ENCODE results near the gene EIF2S3B. TPM values are rescaled to one million over a fixed set of nuclear protein-coding genes. Genes with fewer than 3 reads are reported as not detected.
"Not testable (repeated sequence)": the region's sequence is repeated elsewhere in the genome, so short reads cannot be mapped to it uniquely, and the experiment has no call there.

The EIF2S3B gene
- total RNA-seq: under 1 TPM; 0.30 to 0.49 TPM

DNA sequence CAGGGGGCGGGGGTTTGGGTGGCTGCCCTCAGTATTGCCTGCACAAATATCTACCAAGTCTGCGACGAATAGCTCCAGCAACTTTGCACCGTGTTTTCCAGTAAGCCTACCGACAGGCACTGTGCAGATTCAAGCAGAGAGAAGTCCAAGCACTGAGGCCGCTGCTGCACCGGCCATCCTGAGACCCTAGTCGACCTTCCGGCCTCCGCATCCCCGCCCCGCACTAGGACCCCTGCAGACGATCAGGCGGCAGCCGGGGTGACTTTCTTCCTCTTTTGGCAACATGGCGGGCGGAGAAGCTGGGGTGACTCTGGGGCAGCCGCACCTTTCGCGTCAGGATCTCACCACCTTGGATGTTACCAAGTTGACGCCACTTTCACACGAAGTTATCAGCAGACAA, at the start of gene EIF2S3B:
Gene EIF2S3B (plus strand): TSS at position 271 of the 400 bp plus-strand sequence. CDS start 13 bp downstream, at position 284.
- no peaks in the 10 kb centered on the region for H3K9me3 Mint-ChIP-seq
- no peak for ATAC-seq
- no peak within 1 kb of the TSS for H3K27ac Mint-ChIP-seq
- no peaks in the 10 kb centered on the region for H3K36me3 Mint-ChIP-seq
- no peak for DNase-seq (ENCODE audit: low spot score in 2 of 2)

DNA sequence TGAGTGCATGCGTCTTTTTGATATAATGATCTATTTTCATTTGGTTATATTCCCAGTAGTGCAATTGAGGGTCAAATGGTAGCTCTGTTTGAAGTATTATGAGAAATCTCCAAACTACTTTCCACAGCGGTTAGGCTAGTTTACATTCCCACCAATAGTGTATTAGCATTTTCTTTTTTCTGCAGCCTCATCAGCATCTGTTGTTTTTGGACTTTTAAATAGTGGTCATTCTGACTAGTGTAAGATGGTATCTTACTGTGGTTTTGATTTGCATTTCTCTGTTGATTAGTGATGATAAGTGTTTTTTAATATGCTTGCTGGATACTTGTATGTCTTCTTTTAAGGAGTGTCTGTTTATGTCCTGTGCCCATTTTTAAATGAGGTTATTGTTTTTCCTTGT, 48.8 kb upstream of the EIF2S3B start:
- H3K9me3 Mint-ChIP-seq: peaks cover 14 to 21% of the 10 kb centered on the region in 2 donors
- ATAC-seq (no peak), DNase-seq (ENCODE audit: low spot score in 2 of 2) (no peak)
- H3K27ac Mint-ChIP-seq: no peak overlapping the region
- peaks cover 8 to 15% of the 10 kb centered on the region in 2 donors for H3K36me3 Mint-ChIP-seq

DNA sequence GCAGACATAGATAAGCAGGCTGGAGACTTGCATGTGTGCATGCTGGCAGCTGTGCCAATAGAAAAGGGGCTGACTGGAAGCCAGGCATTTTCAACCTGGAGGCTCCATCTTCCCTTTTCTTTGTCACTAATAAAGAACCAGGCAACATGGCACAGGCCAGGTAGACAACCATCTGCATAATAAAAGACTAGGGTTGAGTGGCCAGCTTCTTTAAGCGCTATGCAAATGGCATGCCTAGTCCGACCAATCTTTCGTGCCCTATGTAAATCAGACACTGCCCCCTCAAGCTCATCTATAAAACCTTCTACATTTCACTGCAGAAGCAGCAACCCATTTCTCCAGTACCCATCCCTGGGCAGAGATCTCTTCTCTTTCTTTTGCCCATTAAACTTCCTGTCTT, 47.9 kb upstream of the EIF2S3B start:
- ATAC-seq (no peak), DNase-seq (ENCODE audit: low spot score in 2 of 2) (no peak)
- no peak overlapping the region for H3K27ac Mint-ChIP-seq
- H3K36me3 Mint-ChIP-seq: peaks cover 8 to 15% of the 10 kb centered on the region in 2 donors
- peaks cover 14 to 24% of the 10 kb centered on the region in 2 donors for H3K9me3 Mint-ChIP-seq

DNA sequence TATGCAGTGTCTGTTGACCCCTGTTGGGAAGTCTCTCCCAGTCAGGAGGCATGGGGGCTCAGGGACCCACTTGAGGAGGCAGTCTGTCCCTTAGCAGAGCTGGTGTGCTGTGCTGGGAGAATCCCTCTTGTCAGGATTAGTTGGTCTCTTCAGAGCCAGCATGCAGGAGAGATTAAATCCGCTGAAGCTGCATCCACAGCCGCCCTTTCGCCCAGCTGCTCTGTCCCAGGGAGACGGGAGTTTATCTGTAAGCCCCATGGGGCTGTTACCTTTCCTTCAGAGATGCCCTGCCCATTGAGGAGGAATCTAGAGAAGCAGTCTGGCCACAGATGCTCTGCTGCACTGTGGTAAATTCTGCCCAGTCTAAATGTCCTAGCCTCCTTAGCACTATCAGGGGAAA, 39.4 kb upstream of the EIF2S3B start:
- DNase-seq (ENCODE audit: low spot score in 2 of 2): no peak
- H3K9me3 Mint-ChIP-seq: peaks cover 0 to 6% of the 10 kb centered on the region in 2 donors

DNA sequence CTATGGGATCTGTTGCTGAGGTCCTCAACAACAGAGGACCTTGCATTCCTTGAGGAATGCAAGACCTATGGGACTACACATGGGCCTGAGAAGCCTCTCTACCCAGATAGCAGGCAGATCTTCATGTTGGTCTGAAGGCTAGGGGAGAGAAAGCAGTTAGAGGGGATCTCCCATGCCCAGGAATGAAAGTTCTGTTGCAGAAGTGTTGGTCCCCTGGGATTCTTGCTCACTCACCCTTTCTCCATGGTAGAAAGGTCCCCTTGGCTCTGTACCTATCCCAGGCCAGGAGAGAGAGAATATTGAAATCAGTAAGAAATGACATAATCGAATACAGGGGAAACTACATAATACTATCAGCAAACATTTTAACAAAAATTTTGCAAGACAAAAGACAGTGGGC, 36.0 kb upstream of the EIF2S3B start:
- ATAC-seq (no peak), DNase-seq (ENCODE audit: low spot score in 2 of 2) (no peak)
- Mint-ChIP-seq H3K27ac (no peak overlapping the region), H3K9me3 (peaks cover 0 to 4% of the 10 kb centered on the region in 2 donors), H3K36me3 (peaks cover 5% of the 10 kb centered on the region in 2 donors)

More for the DNA sequence above, 39.4 kb upstream of the EIF2S3B start:
- Mint-ChIP-seq H3K36me3 (peaks cover 5% of the 10 kb centered on the region in 2 donors), H3K27ac (no peak overlapping the region)
- no peak for ATAC-seq

DNA sequence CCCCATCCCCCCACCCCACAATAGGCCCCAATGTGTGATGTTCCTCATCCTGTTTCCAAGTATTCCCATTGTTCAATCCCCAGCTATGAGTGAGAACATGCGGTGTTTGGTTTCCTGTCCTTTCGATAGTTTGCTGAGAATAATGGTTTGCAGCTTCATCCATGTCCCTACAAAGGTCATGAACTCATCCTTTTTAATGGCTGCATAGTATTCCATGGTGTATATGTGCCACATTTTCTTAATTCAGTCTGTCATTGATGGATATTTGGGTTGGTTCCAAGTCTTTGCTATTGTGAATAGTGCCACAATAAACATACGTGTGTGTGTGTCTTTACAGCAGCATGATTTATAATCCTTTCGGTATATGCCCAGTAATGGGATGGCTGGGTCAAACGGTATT, 32.9 kb upstream of the EIF2S3B start:
- peaks cover 4 to 11% of the 10 kb centered on the region in 2 donors for H3K36me3 Mint-ChIP-seq
- H3K27ac Mint-ChIP-seq; DNase-seq (ENCODE audit: low spot score in 2 of 2); ATAC-seq; H3K9me3 Mint-ChIP-seq: not testable (repeated sequence)

DNA sequence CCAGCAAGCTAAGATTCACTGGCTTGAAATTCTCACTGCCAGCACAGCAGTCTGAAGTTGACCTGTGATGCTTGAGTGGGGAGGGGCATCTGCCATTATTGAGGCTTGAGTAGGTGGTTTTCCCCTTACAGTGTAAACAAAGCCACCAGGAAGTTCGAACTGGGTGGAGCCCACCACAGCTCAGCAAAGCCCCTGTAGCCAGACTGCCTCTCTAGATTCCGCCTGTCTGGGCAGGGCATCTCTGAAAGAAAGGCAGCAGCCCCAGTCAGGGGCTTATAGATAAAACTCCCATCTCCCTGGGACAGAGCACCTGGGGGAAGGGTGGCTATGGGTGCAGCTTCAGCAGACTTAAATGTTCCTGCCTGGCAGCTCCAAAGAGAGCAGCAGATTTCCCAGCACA, 23.8 kb upstream of the EIF2S3B start:
- H3K27ac Mint-ChIP-seq; ATAC-seq; DNase-seq (ENCODE audit: low spot score in 2 of 2); H3K36me3 Mint-ChIP-seq: not testable (repeated sequence)
- peaks cover 10 to 11% of the 10 kb centered on the region in 2 donors for H3K9me3 Mint-ChIP-seq

DNA sequence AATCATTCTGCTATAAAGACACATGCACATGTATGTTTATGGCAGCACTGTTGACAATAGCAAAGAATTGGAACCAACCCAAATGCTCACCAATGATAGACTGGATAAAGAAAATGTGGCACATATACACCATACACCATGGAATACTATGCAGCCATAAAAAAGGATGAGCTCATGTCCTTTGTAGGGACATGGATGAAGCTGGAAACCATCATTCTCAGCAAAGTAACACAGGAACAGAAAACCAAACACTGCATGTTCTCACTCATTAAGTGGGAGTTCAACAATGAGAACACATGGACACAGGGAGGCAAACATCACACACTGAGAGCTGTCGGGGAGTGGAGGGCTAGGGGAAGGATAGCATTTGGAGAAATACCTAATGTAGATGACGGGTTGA, 18.4 kb upstream of the EIF2S3B start:
- not testable (repeated sequence) for ATAC-seq; H3K27ac Mint-ChIP-seq; H3K9me3 Mint-ChIP-seq; H3K36me3 Mint-ChIP-seq; DNase-seq (ENCODE audit: low spot score in 2 of 2)

DNA sequence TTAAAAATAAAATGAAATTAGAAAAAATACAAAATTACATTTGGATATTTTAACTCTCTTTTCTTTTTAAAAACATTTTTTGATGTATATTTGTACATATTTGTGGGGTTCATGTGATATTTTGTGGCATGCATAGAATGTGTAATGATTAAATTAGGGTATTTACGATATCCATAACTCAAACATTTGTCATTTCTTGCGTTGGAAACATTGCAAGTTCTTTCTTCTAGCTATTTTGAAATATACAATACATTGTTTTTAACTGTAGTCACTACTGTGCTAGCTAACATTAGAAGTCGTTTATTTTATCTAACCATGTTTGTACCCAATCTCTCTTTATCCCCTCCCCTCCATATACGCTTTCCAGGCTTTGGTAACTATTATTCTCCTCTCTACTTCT, 13.9 kb upstream of the EIF2S3B start:
- Mint-ChIP-seq H3K36me3 (no peaks in the 10 kb centered on the region), H3K9me3 (peaks cover 2% of the 10 kb centered on the region in 2 donors), H3K27ac (no peak overlapping the region)
- no peak for ATAC-seq
- no peak for DNase-seq (ENCODE audit: low spot score in 2 of 2)

DNA sequence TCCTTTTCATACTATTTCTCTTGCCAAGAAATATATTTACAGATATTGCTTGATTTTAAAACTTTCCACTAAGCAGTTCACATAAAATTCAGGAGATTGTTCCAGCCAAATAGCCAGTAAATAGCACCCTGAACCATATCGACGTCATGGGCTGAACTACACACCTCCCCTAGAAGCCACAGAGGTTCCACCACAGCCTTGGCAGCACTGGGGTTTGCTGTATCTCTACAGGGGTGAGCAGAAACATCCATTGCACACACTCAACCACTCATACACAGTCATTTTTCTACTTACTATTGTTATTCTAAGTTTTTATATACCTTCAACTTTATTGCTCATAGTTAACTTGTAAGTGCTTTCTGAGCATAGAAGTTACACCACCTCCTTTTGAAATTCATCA, 8.1 kb upstream of the EIF2S3B start:
- Mint-ChIP-seq H3K27ac (no peak overlapping the region), H3K9me3 (no peaks in the 10 kb centered on the region), H3K36me3 (no peaks in the 10 kb centered on the region)
- DNase-seq (ENCODE audit: low spot score in 2 of 2) (peak; percentile 11 to 39), ATAC-seq (peak; percentile 79 to 97)

DNA sequence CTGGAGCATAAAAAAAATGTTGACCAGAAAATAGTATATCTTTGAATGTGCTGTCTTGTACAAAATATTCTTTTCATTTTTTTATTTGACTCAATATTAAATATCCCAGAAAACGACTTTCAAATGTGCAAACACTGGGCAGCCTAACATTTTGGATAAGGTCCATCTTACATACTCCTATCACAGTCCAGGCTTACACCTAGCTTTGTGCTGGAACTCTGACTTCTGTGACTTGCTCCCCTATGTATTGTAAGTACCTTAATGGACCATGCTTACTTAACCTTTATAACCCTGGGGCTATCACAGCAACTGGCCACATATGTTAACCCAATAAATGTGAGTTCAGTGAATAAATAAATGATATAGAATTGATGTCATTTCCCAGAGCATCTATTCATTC, 7.6 kb upstream of the EIF2S3B start:
- Mint-ChIP-seq H3K36me3 (no peaks in the 10 kb centered on the region), H3K27ac (no peak overlapping the region), H3K9me3 (no peaks in the 10 kb centered on the region)
- ATAC-seq (peak in 1 of 2 donors; percentile 18), DNase-seq (ENCODE audit: low spot score in 2 of 2) (no peak)

DNA sequence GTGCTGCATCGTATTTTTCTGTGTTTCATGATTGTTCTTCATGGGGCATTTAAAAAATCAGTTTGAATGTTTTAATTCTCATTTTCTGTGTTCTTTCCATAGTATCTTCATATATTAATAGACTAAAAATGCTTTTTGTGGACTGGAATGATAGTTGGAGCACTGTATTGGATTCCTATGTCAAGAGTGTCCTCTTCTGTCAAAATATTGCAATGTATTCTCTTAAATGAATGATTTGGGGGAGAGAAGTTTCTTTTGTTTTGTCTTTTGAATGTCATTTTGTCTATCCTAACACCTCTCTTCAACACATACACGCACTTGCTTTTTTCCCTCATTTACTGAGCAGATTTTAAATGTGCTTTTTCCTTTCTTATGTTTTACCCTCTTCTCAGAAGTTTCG, 4.7 kb upstream of the EIF2S3B start:
- no peak for DNase-seq (ENCODE audit: low spot score in 2 of 2)
- no peaks in the 10 kb centered on the region for H3K9me3 Mint-ChIP-seq
- ATAC-seq: no peak
- no peaks in the 10 kb centered on the region for H3K36me3 Mint-ChIP-seq
- H3K27ac Mint-ChIP-seq: no peak overlapping the region

DNA sequence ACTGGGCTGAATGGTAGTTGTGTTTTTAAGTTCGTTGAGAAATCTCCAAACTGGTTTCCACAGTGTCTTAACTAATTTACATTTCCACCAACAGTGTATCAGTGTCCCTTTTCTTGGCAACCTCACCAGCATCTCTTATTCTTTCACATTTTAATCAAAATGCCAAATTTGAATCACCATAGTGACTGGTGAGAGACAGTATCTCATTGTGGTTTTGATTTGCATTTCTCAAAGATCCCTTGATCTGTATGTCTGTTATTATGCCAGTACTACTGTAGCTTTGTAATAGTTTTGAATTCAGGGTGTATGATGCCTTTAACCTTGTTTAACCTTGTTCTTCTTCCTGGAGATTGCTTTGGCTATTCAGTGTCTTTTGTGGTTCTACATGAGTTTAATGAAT, 2.2 kb upstream of the EIF2S3B start:
- peak; percentile 63 to 81 for ATAC-seq
- Mint-ChIP-seq H3K36me3 (no peaks in the 10 kb centered on the region), H3K27ac (no peak overlapping the region), H3K9me3 (no peaks in the 10 kb centered on the region)
- DNase-seq (ENCODE audit: low spot score in 2 of 2): no peak

DNA sequence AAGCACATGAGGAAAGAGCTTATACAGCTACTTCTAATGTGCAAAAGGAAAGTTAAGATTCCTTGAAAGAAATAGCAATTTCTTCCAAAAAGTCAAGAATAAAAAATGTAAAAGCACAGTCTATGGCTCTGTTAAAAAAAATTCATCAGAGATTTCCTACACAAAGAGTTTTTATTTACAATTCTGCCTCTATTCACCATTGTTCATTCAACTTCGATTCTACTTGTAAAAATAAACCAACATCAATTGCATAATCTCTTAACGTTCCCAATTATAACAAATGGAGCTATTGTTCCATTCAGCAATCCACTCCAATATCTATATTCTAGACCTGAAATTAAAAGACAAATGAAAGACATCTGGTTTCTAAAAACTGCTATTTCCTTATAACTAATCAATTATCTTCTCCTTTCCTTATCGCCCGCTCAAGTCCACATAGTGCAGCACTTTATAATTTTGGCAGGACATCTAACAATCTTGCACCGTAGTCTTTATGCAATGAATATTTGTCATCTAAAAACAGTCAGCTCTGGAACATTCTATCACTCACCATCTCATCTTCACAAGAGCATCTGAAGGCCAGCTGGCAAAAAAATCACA, 6.2 kb downstream of the EIF2S3B start:
- Mint-ChIP-seq H3K36me3 (no peaks in the 10 kb centered on the region), H3K27ac (no peak overlapping the region), H3K9me3 (no peaks in the 10 kb centered on the region)
- no peak for ATAC-seq
- no peak for DNase-seq (ENCODE audit: low spot score in 2 of 2)

DNA sequence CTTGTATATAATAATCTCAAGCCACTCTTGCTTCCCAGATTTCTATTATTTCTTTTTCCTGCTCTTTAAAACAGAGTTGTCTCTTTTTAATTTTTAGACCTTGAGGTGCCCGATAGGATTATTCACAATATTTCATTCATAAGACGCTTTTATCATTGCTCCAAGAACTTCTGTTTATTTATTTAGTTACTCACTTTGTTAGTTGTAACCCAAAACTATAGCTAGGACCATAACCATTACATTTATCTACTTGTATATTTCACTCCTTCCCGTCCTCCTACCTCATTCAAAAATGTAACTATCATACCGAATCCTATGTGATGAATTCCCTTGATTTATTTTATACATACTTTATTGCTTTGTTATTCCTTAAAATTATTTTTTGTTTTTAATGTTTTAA, 7.1 kb downstream of the EIF2S3B start:
- Mint-ChIP-seq H3K27ac (no peak overlapping the region), H3K9me3 (no peaks in the 10 kb centered on the region), H3K36me3 (no peaks in the 10 kb centered on the region)
- DNase-seq (ENCODE audit: low spot score in 2 of 2) (no peak), ATAC-seq (no peak)

DNA sequence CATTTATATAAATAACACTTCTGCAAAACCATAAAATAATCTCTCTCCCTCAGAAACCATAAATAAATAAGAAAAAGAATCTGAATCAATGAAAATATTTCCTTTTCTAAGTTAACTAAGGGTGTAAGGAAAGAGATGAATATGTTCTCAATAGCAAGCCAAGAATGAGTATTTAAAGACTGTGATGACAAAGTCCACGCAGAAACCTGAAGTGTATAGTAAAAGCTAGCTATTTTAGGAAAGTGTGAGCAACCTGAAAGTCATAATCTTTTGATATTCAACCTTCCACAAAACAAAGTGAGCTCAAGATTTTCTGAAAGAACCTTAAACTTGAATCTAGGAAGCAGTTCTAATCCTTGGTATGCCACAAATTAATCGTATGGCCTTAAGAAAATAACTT, 15.9 kb downstream of the EIF2S3B start:
- peak in 1 of 2 donors; percentile 54 for ATAC-seq
- Mint-ChIP-seq H3K27ac (no peak overlapping the region), H3K9me3 (no peaks in the 10 kb centered on the region), H3K36me3 (peaks cover 0 to 5% of the 10 kb centered on the region in 2 donors)
- DNase-seq (ENCODE audit: low spot score in 2 of 2): no peak

DNA sequence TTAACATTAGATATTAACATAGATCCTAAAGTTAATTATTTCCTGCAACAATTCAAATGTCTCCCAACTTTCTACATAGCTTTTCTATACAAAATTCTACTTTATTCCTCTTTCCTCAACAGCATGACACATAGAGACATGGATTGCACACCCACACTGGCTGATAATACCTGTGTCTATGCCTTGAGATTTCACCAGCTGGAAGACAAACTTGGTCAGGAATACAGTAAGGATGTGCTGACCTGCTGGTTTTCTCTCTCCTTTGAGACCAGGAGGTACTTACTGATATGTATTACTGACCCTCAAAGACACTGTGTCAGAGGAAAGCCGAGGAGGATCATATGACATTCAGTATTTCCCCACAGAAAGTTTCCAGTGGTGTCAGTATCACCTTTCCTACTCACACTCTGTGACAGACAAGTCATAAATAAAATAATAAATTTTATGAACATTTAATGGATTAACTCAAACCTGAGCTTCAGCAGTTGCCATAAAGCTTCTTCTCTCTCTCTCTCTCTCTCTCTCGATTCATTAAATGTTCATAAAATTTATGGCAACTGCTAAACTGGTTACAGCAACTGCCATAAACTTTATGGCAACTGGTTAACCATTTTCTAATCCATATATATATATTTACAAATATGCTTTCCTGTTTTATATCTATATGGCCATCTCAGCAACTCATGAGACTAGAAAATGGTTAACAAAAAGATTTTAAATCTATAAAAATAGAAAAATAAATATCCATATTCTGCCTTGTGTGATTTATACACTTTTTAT, 22.7 kb downstream of the EIF2S3B start:
- no peak for ATAC-seq
- no peak for DNase-seq (ENCODE audit: low spot score in 2 of 2)
- H3K9me3 Mint-ChIP-seq: no peaks in the 10 kb centered on the region
- H3K27ac Mint-ChIP-seq: no peak overlapping the region
- H3K36me3 Mint-ChIP-seq: no peaks in the 10 kb centered on the region

DNA sequence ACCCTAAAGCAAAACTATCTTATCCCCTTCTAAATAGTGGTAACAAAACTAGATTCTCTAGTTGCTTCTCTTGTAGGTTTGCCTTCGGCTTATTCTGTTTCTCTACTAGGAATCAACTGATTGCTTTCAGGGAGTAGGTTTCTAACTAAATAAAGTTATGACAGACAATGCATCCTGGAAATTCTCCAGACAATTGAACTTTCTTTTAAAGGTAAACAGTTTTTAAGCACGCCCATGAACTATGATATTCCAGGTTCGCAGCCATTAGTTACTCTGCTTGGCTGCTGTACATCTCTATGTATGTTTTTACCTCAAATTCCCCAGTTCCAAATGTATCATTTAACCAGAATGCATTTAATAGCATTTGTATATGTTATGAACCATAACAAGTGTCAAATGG, 23.9 kb downstream of the EIF2S3B start:
- DNase-seq (ENCODE audit: low spot score in 2 of 2) (no peak), ATAC-seq (no peak)
- Mint-ChIP-seq H3K9me3 (no peaks in the 10 kb centered on the region), H3K27ac (no peak overlapping the region), H3K36me3 (no peaks in the 10 kb centered on the region)
